T47D (cell line): ENCODE data around the gene RBKS.

ENCODE experiments used
- DNase-seq, 2 experiments: peaks; one replicate each; pipeline versions ENCODE4 v3.0.0 to v3.0.0-alpha.2; 2011 to 2012; ENCODE audit warnings: low read depth in 1 of 2, low spot score in 1 of 2
- JUND ChIP-seq: IDR thresholded peaks from 2 replicates; pipeline ENCODE4 v1.6.1; 2012; ENCODE audit warnings: low read depth
- in situ Hi-C: cut with HindIII; loops from 2 replicates; pipeline ENCODE4 v1.10.0; 2016; ENCODE audit warnings: low sequenced_read_pairs, low pct_unique_long_range_greater_than_20kb

Gene RBKS

DNA sequence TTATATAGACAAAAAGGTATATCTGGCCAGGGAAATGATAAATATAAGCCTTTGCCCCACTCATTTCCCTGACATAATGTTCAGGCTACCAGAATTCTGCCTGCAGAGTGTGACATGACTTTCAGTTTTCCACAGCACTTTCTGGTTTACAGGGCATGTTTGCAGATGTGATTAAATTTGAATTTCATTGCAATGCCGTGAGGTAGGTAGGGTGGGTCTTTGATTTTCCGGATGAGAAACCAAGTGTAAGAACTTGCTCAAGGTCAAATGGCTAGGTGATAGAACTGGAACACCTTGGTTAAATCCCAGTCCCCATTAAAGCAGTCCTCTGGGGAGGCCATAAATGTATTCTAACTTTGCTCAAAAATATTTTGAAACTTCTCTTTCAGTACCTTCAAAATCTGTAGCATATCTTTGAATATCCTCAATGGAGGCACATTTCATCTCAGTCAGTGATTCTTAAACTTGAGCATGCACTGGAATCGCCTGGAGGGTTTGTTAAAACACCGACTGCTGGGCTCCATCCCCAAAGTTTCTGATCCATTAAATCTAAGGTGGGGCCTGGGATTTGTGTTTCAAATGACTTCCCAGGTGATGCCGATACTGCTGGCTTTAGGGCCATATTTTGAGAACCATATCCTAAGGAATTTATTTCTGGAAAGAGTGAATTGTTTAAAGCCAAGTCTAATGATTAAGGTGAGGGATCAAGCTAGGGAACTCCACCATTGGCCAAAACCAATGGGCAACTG, 83.7 kb downstream of the RBKS start:
- in situ Hi-C loops: no loop called here
- DNase-seq: no peak
- no peak for TF ChIP-seq JUND

DNA sequence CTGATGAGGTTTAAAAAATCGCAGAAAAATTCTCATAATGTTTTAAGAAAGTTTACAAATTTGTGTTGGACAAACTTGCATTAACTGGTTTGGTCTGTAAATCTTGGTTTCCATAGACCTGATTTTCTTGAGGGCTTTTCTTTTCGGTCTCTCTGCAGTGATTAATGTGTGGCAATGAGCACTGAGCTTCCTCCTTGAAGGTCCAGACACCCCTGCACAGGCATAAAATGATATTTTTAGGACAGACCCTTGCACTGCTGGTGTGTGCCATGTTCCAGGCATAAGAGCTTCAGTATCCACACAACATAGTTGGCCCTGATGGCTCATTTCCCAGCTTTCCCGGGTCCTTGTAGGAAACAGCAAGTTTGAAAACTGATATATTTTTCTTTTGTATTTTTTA, 85.0 kb downstream of the RBKS start:
- DNase-seq: no peak
- no peak for TF ChIP-seq JUND
- in situ Hi-C loops: no loop called here

GRCh38 chr2:27804146-27804545, 86.0 kb downstream of the RBKS start:
- in situ Hi-C loops: no loop called here
- TF ChIP-seq JUND: no peak
- no peak for DNase-seq

- in situ Hi-C loops: no loop called here
- no peak for TF ChIP-seq JUND
- no peak for DNase-seq
Observed at GRCh38 chr2:27803046-27803445, 87.1 kb downstream of the RBKS start.

- in situ Hi-C loops: no loop called here
- TF ChIP-seq JUND: no peak
- no peak for DNase-seq
Observed at GRCh38 chr2:27802547-27802946, 87.6 kb downstream of the RBKS start.

- in situ Hi-C loops: no loop called here
- TF ChIP-seq JUND: no peak
- no peak for DNase-seq
Observed at GRCh38 chr2:27800856-27801255, 89.3 kb downstream of the RBKS start.

GRCh38 chr2:27799646-27800010, 90.6 kb downstream of the RBKS start:
- DNase-seq: no peak
- in situ Hi-C loops: no loop called here
- no peak for TF ChIP-seq JUND

- no peak for DNase-seq
- no peak for TF ChIP-seq JUND
- in situ Hi-C loops: no loop called here
Observed at GRCh38 chr2:27798948-27799645, 91.1 kb downstream of the RBKS start.

- in situ Hi-C loops: no loop called here
Observed at GRCh38 chr2:27798486-27798885, 91.7 kb downstream of the RBKS start.

GRCh38 chr2:27797841-27798240, 92.3 kb downstream of the RBKS start:
- no peak for TF ChIP-seq JUND
- DNase-seq: no peak
- in situ Hi-C loops: no loop called here

More at GRCh38 chr2:27798486-27798885, 91.7 kb downstream of the RBKS start:
- no peak for TF ChIP-seq JUND
- no peak for DNase-seq

GRCh38 chr2:27796791-27797765, 93.1 kb downstream of the RBKS start:
- no peak for DNase-seq
- no peak for TF ChIP-seq JUND
- in situ Hi-C loops: no loop called here

DNA sequence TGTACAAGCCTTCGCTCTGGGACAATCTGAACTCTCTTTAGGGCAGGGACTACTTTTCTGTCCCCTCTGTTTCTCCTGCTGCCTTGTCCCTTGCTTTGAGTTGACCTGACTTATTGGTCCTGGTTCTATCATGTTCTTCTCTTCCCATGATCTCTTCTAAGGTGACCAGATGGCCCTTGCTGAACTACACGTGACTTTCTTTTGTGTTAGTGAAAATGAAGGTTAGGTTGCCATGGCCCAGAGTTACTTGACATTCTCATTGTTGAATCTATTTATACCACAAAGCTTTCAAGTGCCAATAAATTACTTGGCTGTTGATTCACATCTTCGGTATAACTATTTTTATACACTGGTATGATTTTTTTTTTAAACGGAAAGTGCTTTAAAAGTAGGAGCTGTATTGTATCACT, 94.3 kb downstream of the RBKS start:
- in situ Hi-C loops: no loop called here
- DNase-seq: no peak

More for the DNA sequence above, 94.3 kb downstream of the RBKS start:
- TF ChIP-seq JUND: no peak
